Activated B cell treated with CpG ODN at 0.5 μM for 24 hours (primary cell): ENCODE measurements around the gene SHC1. TPM values are rescaled to one million over a fixed set of nuclear protein-coding genes. Genes with fewer than 3 reads are reported as not detected.

Experiments
- ATAC-seq: fragments of 200-7000 bp; cut with Tn5 transposase; one replicate; pipeline ENCODE4 v1.10.0; 2021; ENCODE audit warnings: low read depth, mild to moderate bottlenecking, moderate library complexity
- CTCF ChIA-PET: fragments of 350-600 bp; sonication (Branson Sonifier 250); formaldehyde crosslinking; loops from one replicate; lab custom pipeline; 2021; ENCODE audit warnings: antibody characterized with exemption; lab: Charles Lee
- POLR2A ChIA-PET: fragments of 350-600 bp; sonication (Branson Sonifier 250); formaldehyde crosslinking; loops from one replicate; lab custom pipeline; 2021; ENCODE audit warnings: antibody characterized with exemption; lab: Charles Lee
- DNase-seq: peaks from one replicate; pipeline ENCODE4 v3.0.0; 2022
- H3K27ac Mint-ChIP-seq: one replicate; pipeline ENCODE4 v1.8.0; 2020; ENCODE audit warnings: mixed read lengths
- H3K27me3 Mint-ChIP-seq: one replicate; pipeline ENCODE4 v1.8.0; 2021; ENCODE audit warnings: mixed read lengths
- H3K36me3 Mint-ChIP-seq: one replicate; pipeline ENCODE4 v1.8.0; 2021; ENCODE audit warnings: low read depth, mixed read lengths
- H3K4me1 Mint-ChIP-seq: one replicate; pipeline ENCODE4 v1.8.0; 2021; ENCODE audit warnings: mixed read lengths
- H3K4me3 Mint-ChIP-seq: one replicate; pipeline ENCODE4 v1.8.0; 2020; ENCODE audit warnings: mild to moderate bottlenecking, mixed read lengths
- H3K9me3 Mint-ChIP-seq: one replicate; pipeline ENCODE4 v1.8.0; 2020; ENCODE audit warnings: mixed read lengths
- CTCF ChIP-seq: fragments of 200-600 bp; IDR thresholded peaks from one replicate; pipeline ENCODE4 v1.8.0; 2022; ENCODE audit warnings: antibody characterized with exemption, mild to moderate bottlenecking
- intact Hi-C: fragments of 100-400 bp; cut with micrococcal nuclease; formaldehyde crosslinking; loops from one replicate; pipeline ENCODE4 v1.15.1; 2024
- total RNA-seq: library from RNA; stranded (reverse); gene quantifications from 2 replicates; pipeline ENCODE4 v1.2.3, GENCODE V29; 2022

The SHC1 gene
- total RNA-seq, 1 donor from 2014 or later = 60.9 TPM

- H3K9me3 Mint-ChIP-seq = no peaks in the 10 kb centered on the region
- no peak overlapping the region for H3K4me3 Mint-ChIP-seq
- ATAC-seq (no peak), DNase-seq (no peak)
- H3K36me3 Mint-ChIP-seq = peaks cover 21% of the 10 kb centered on the region
- H3K27ac Mint-ChIP-seq = no peak overlapping the region
- POLR2A ChIA-PET = interaction anchor here (0.6 to 2.5 kb wide), 5 partner anchors 11 to 56 kb away, joined by 3 to 11 read pairs (median 8); partner anchors contain the start of genes ADAM15, CKS1B and FLAD1
- H3K27me3 Mint-ChIP-seq = no peaks in the 10 kb centered on the region
- intact Hi-C loops = loop anchor here (1.0 kb wide), 1 partner anchor 11 kb away; the partner anchor contains the start of gene FLAD1
- no peak for TF ChIP-seq CTCF
- H3K4me1 Mint-ChIP-seq = peaks cover 14% of the 10 kb centered on the region
- CTCF ChIA-PET = interaction anchor here (3.0 kb wide), 1 partner anchor 22 kb away, joined by 14 read pairs; no protein-coding TSS in a partner anchor
These were observed 24.0 kb upstream of the SHC1 start for GRCh38 chr1:154994591-154994990.

GRCh38 chr1:154994269-154994587, 23.7 kb upstream of the SHC1 start:
- Mint-ChIP-seq H3K4me3 (no peak overlapping the region), H3K27me3 (no peaks in the 10 kb centered on the region), H3K36me3 (peaks cover 24% of the 10 kb centered on the region), H3K9me3 (no peaks in the 10 kb centered on the region), H3K4me1 (peaks cover 14% of the 10 kb centered on the region), H3K27ac (no peak overlapping the region)
- DNase-seq (no peak), ATAC-seq (no peak)
- ChIA-PET CTCF (interaction anchor here (1.0 to 3.0 kb wide), 2 partner anchors 13 to 22 kb away, joined by 3 to 14 read pairs; no protein-coding TSS in a partner anchor), POLR2A (interaction anchor here (1.0 to 2.5 kb wide), 4 partner anchors 11 to 57 kb away, joined by 3 to 11 read pairs (median 8); partner anchors contain the start of genes ADAM15, CKS1B and FLAD1)
- TF ChIP-seq CTCF = no peak
- intact Hi-C loops = loop anchor here (1.0 kb wide), 1 partner anchor 11 kb away; the partner anchor contains the start of gene FLAD1

- Mint-ChIP-seq H3K9me3 (no peaks in the 10 kb centered on the region), H3K27ac (no peak within 1 kb of the TSS), H3K36me3 (peaks cover 29% of the 10 kb centered on the region), H3K4me1 (peaks cover 13% of the 10 kb centered on the region), H3K4me3 (no peak within 1 kb of the TSS), H3K27me3 (no peaks in the 10 kb centered on the region)
- intact Hi-C loops = loop anchor here (1.0 kb wide), 1 partner anchor 10 kb away; the partner anchor contains the start of gene FLAD1
- DNase-seq (no peak), ATAC-seq (no peak)
- POLR2A ChIA-PET = interaction anchor here (0.5 to 2.5 kb wide), 7 partner anchors 10 to 57 kb away, joined by 3 to 11 read pairs (median 5); partner anchors contain the start of genes ADAM15, CKS1B and FLAD1
- TF ChIP-seq CTCF = no peak
- CTCF ChIA-PET = interaction anchor here (0.9 to 3.0 kb wide), 3 partner anchors 14 to 32 kb away, joined by 3 to 14 read pairs (median 3); partner anchors contain the start of gene PYGO2
These were observed 23.2 kb upstream of the SHC1 start, which contains the start of gene LENEP for GRCh38 chr1:154993572-154994268. LENEP (plus strand) TSS chr1:154993586; CDS start chr1:154993608, 22 bp downstream.

GRCh38 chr1:154992721-154993571, 22.4 kb upstream of the SHC1 start:
- Mint-ChIP-seq H3K36me3 (peaks cover 37% of the 10 kb centered on the region), H3K9me3 (no peaks in the 10 kb centered on the region), H3K27me3 (no peaks in the 10 kb centered on the region), H3K4me3 (no peak overlapping the region), H3K27ac (no peak overlapping the region), H3K4me1 (peaks cover 10% of the 10 kb centered on the region)
- DNase-seq = no peak
- POLR2A ChIA-PET = interaction anchor here (0.8 to 2.5 kb wide), 5 partner anchors 10 to 28 kb away, joined by 3 to 11 read pairs (median 5); partner anchors contain the start of gene FLAD1
- intact Hi-C loops = no loop called here
- ATAC-seq = no peak
- no peak for TF ChIP-seq CTCF
- CTCF ChIA-PET = interaction anchor here (0.9 to 3.0 kb wide), 3 partner anchors 14 to 32 kb away, joined by 3 to 14 read pairs (median 3); partner anchors contain the start of gene PYGO2
